ENCODE data around the gene PLOD1.
"Not testable (repeated sequence)": the region's sequence is repeated elsewhere in the genome, so short reads cannot be mapped to it uniquely, and the experiment has no call there.

PLOD1 gene

GRCh38 chr1:11912482-11913216 lies 21.9 kb upstream of the PLOD1 start:
- not testable (repeated sequence) for DNase-seq

- DNase-seq, result no peak
Observed at GRCh38 chr1:11913291-11913690, 21.2 kb upstream of the PLOD1 start.

- DNase-seq, result no peak
Observed at GRCh38 chr1:11914024-11914423, 20.5 kb upstream of the PLOD1 start.

- no peak for DNase-seq
Observed at GRCh38 chr1:11918799-11919519, 15.6 kb upstream of the PLOD1 start.

- DNase-seq, result no peak
Observed at GRCh38 chr1:11919621-11920020, 14.9 kb upstream of the PLOD1 start.

- DNase-seq, result peak in 1 of 4 experiments; percentile 14
Observed at GRCh38 chr1:11920239-11920903, 14.1 kb upstream of the PLOD1 start.

- no peak for DNase-seq
Observed at GRCh38 chr1:11921022-11921421, 13.5 kb upstream of the PLOD1 start.

- DNase-seq, result peak in 2 of 4 experiments; percentile 18 to 43
Observed at GRCh38 chr1:11923069-11923826, 11.3 kb upstream of the PLOD1 start.

GRCh38 chr1:11923827-11924113 lies 10.7 kb upstream of the PLOD1 start:
- no peak for DNase-seq

- DNase-seq, result peak in 3 of 4 experiments; percentile 17 to 29 (median 27)
Observed at GRCh38 chr1:11924334-11925195, 10.0 kb upstream of the PLOD1 start.

GRCh38 chr1:11925196-11925937 lies 9.2 kb upstream of the PLOD1 start:
- not testable (repeated sequence) for DNase-seq

- DNase-seq, result peak in 2 of 4 experiments; percentile 12 to 42
Observed at GRCh38 chr1:11925938-11926292, 8.6 kb upstream of the PLOD1 start.

- no peak for DNase-seq
Observed at GRCh38 chr1:11927866-11928592, 6.5 kb upstream of the PLOD1 start.

- DNase-seq, result peak; percentile 22 to 57 (median 35)
Observed at GRCh38 chr1:11929849-11930248, 4.7 kb upstream of the PLOD1 start.

- DNase-seq, result peak in 1 of 4 experiments; percentile 17
Observed at GRCh38 chr1:11930571-11931445, 3.7 kb upstream of the PLOD1 start.

- DNase-seq, result no peak
Observed at GRCh38 chr1:11931845-11932244, 2.7 kb upstream of the PLOD1 start.

GRCh38 chr1:11935057-11935412 lies 518 bp downstream of the PLOD1 start:
- DNase-seq, result no peak

- not testable (repeated sequence) for DNase-seq
Observed at GRCh38 chr1:11935733-11936132, 1.2 kb downstream of the PLOD1 start.

- no peak for DNase-seq
Observed at GRCh38 chr1:11938722-11939526, 4.4 kb downstream of the PLOD1 start.

All from suppressor macrophage (primary cell).